SK-N-SH (cell line): Measurements from ENCODE around the gene CD320. TPM values are rescaled to one million over a fixed set of nuclear protein-coding genes. Genes with fewer than 3 reads are reported as not detected.

Experiments used
- CTCF ChIA-PET: fragments of 300-600, 350-600 bp; formaldehyde crosslinking; extraction: SDS; loops from one replicate; lab custom pipeline; 2021; lab: Yijun Ruan, JAX
- POLR2A ChIA-PET: fragments of 350-600 bp; sonication (Branson Sonifier 250); formaldehyde crosslinking; extraction: SDS; loops from one replicate; lab custom pipeline; 2020; ENCODE audit warnings: antibody characterized with exemption, inconsistent platforms; lab: Yijun Ruan, JAX
- DNase-seq: peaks from one replicate; pipeline ENCODE4 v3.0.0; 2012
- H2AFZ ChIP-seq: fragments of 200-600 bp; sonication (generic); 2 replicates; pipeline ENCODE4 v1.8.1; 2016; ENCODE audit warnings: antibody characterized with exemption, mild to moderate bottlenecking, low read depth
- H3F3A ChIP-seq: fragments of 200-600 bp; sonication (generic); replicated peaks from 2 replicates; pipeline ENCODE3; 2016; ENCODE audit warnings: antibody characterized with exemption, mild to moderate bottlenecking; ENCODE audit not compliant: insufficient read depth
- H3K27ac ChIP-seq, 2 experiments: fragments of 200-500 bp in 1 of 2; fragments of 200-600 bp in 1 of 2; sonication (Bioruptor generic) in 1 of 2; sonication (generic), shearing (Covaris generic) in 1 of 2; 2 replicates each; pipeline versions ENCODE4 v1.5.1 to v1.6.1; 2014 to 2016; ENCODE audit warnings: low read depth in 2 of 2, inconsistent platforms in 1 of 2, low read length in 1 of 2, mild to moderate bottlenecking in 1 of 2, mixed read lengths in 1 of 2
- H3K27me3 ChIP-seq: fragments of 200-600 bp; sonication (generic), shearing (Covaris generic); 2 replicates; pipeline ENCODE4 v1.6.1; 2016; ENCODE audit warnings: mixed run types; ENCODE audit not compliant: insufficient read depth
- H3K36me3 ChIP-seq, 2 experiments: fragments of 200-500 bp in 1 of 2; fragments of 200-600 bp in 1 of 2; sonication (Bioruptor generic) in 1 of 2; sonication (generic) in 1 of 2; replicated peaks in 1 of 2; 2 replicates each; pipeline versions ENCODE3 to v1.5.1; 2014 to 2016; ENCODE audit warnings: low read length in 1 of 2, mild to moderate bottlenecking in 1 of 2; ENCODE audit not compliant: insufficient read depth in 2 of 2, control insufficient read depth in 1 of 2
- H3K4me1 ChIP-seq, 2 experiments: fragments of 200-500 bp in 1 of 2; fragments of 200-600 bp in 1 of 2; sonication (Bioruptor generic) in 1 of 2; sonication (generic), shearing (Covaris generic) in 1 of 2; 2 replicates each; pipeline versions ENCODE4 v1.5.1 to v1.6.1; 2014 to 2016; ENCODE audit warnings: low read depth in 1 of 2, low read length in 1 of 2, mixed run types in 1 of 2; ENCODE audit not compliant: insufficient read depth in 2 of 2, control insufficient read depth in 1 of 2
- H3K4me2 ChIP-seq: fragments of 200-600 bp; sonication (generic), shearing (Covaris generic); 2 replicates; pipeline ENCODE4 v1.6.1; 2017; ENCODE audit warnings: mixed run types
- H3K4me3 ChIP-seq, 2 experiments: fragments of 200-500 bp in 1 of 2; fragments of 200-600 bp in 1 of 2; sonication (Bioruptor generic) in 1 of 2; sonication (generic), shearing (Covaris generic) in 1 of 2; 2 replicates each; pipeline versions ENCODE4 v1.5.1 to v1.8.1; 2014 to 2016; ENCODE audit warnings: low read depth in 2 of 2, inconsistent platforms in 1 of 2, low read length in 1 of 2, mild to moderate bottlenecking in 1 of 2, mixed read lengths in 1 of 2, moderate library complexity in 1 of 2
- H3K79me2 ChIP-seq: fragments of 200-600 bp; sonication (generic); 2 replicates; pipeline ENCODE4 v1.8.1; 2017; ENCODE audit warnings: mild to moderate bottlenecking; ENCODE audit not compliant: insufficient read depth
- H3K9ac ChIP-seq: fragments of 200-600 bp; sonication (generic); 2 replicates; pipeline ENCODE4 v1.6.1; 2017; ENCODE audit warnings: mixed run types
- H3K9me2 ChIP-seq: fragments of 200-600 bp; sonication (generic); 2 replicates; pipeline ENCODE4 v1.6.1; 2017; ENCODE audit warnings: mixed run types
- H3K9me3 ChIP-seq: fragments of 200-600 bp; sonication (generic); 2 replicates; pipeline ENCODE4 v1.6.1; 2017; ENCODE audit warnings: mixed run types, mild to moderate bottlenecking, moderate library complexity
- H4K20me1 ChIP-seq: fragments of 200-600 bp; sonication (generic); 2 replicates; pipeline ENCODE4 v1.6.1; 2017; ENCODE audit warnings: mild to moderate bottlenecking, mixed run types; ENCODE audit not compliant: insufficient read depth
- ELF1 ChIP-seq: IDR thresholded peaks from 2 replicates; pipeline ENCODE4 v1.4.0; 2012
- EZH2phosphoT487 ChIP-seq: fragments of 200-600 bp; sonication (generic); IDR thresholded peaks from 2 replicates; pipeline ENCODE4 v1.6.1; 2017; ENCODE audit warnings: low read depth, mixed run types, mild to moderate bottlenecking, antibody characterized with exemption, moderate library complexity, borderline replicate concordance
- FOXM1 ChIP-seq: IDR thresholded peaks from 2 replicates; pipeline ENCODE4 v1.4.0; 2012; ENCODE audit warnings: low read depth, mild to moderate bottlenecking
- MAX ChIP-seq: IDR thresholded peaks from 2 replicates; pipeline ENCODE4 v1.4.0; 2012; ENCODE audit warnings: low read depth
- NFIC ChIP-seq: IDR thresholded peaks from 2 replicates; pipeline ENCODE4 v1.4.0; 2012; ENCODE audit warnings: borderline replicate concordance
- POLR2AphosphoS5 ChIP-seq: IDR thresholded peaks from 2 replicates; pipeline ENCODE4 v1.6.1; 2012; ENCODE audit warnings: low read depth, low read length
- RAD21 ChIP-seq: IDR thresholded peaks from 2 replicates; pipeline ENCODE4 v1.6.1; 2012; ENCODE audit warnings: mild to moderate bottlenecking, low read length
- RCOR1 ChIP-seq: fragments of 150-350 bp; IDR thresholded peaks from 2 replicates; pipeline ENCODE4 v1.6.1; 2017; ENCODE audit warnings: antibody characterized with exemption, low read length
- RFX5 ChIP-seq: IDR thresholded peaks from 2 replicates; pipeline ENCODE4 v1.6.1; 2012; ENCODE audit warnings: mild to moderate bottlenecking, improper control_type of control experiment, low read length
- SMC3 ChIP-seq: IDR thresholded peaks from 2 replicates; pipeline ENCODE4 v1.6.1; 2012; ENCODE audit warnings: low read depth, low read length, improper control_type of control experiment
- TEAD4 ChIP-seq: IDR thresholded peaks from 2 replicates; pipeline ENCODE4 v1.4.0; 2012; ENCODE audit warnings: mild to moderate bottlenecking, borderline replicate concordance; ENCODE audit not compliant: insufficient read depth
- YY1 ChIP-seq: IDR thresholded peaks from 2 replicates; pipeline ENCODE4 v1.4.0; 2012; ENCODE audit warnings: low read depth, mild to moderate bottlenecking
- WGBS: methylation state at CpG from one replicate; pipeline ENCODE4 v1.1.6; 2017; ENCODE audit warnings: low lambda C conversion rate; 5-methylcytosine and 5-hydroxymethylcytosine counted together
- polyA plus RNA-seq, 3 experiments: library from polyadenylated mRNA; depleted of rRNA; stranded (reverse); fragments of >200 nt; gene quantifications; 2 replicates each; pipeline ENCODE4 v1.2.3, GENCODE V29; 2012
- TF ChIP-seq, protein P1 (sequence below): fragments of 200-600 bp; sonication (generic); IDR thresholded peaks from 2 replicates; pipeline ENCODE4 v1.6.1; 2017; ENCODE audit warnings: antibody characterized with exemption, mild to moderate bottlenecking, moderate library complexity
- TF ChIP-seq, protein P2 (sequence below): fragments of 150-350 bp; IDR thresholded peaks from 2 replicates; pipeline ENCODE4 v1.6.1; 2016; ENCODE audit warnings: mild to moderate bottlenecking, low read depth, low read length

CD320 gene
- polyA plus RNA-seq, 1 of the 3 experiments (the other 2 are of a cell fraction) = 129 TPM

- Histone ChIP-seq H3K4me1 (no peaks in the 10 kb centered on the region; a peak in 1 of 4 replicates), H3K27ac (no peak overlapping the region), H3F3A (peaks cover 3% of the 10 kb centered on the region), H4K20me1 (no peaks in the 10 kb centered on the region), H3K79me2 (no peaks in the 10 kb centered on the region), H3K9ac (no peak overlapping the region), H2AFZ (no peak overlapping the region), H3K4me2 (no peak overlapping the region), H3K9me2 (no peaks in the 10 kb centered on the region), H3K27me3 (peaks cover 27% of the 10 kb centered on the region), H3K4me3 (no peak overlapping the region), H3K9me3 (no peaks in the 10 kb centered on the region), H3K36me3 (no peaks in the 10 kb centered on the region)
- TF ChIP-seq NFIC = no peak
- no peak for TF ChIP-seq FOXM1
- TF ChIP-seq, protein P1, sequence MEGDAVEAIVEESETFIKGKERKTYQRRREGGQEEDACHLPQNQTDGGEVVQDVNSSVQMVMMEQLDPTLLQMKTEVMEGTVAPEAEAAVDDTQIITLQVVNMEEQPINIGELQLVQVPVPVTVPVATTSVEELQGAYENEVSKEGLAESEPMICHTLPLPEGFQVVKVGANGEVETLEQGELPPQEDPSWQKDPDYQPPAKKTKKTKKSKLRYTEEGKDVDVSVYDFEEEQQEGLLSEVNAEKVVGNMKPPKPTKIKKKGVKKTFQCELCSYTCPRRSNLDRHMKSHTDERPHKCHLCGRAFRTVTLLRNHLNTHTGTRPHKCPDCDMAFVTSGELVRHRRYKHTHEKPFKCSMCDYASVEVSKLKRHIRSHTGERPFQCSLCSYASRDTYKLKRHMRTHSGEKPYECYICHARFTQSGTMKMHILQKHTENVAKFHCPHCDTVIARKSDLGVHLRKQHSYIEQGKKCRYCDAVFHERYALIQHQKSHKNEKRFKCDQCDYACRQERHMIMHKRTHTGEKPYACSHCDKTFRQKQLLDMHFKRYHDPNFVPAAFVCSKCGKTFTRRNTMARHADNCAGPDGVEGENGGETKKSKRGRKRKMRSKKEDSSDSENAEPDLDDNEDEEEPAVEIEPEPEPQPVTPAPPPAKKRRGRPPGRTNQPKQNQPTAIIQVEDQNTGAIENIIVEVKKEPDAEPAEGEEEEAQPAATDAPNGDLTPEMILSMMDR = peak; percentile 25
- ChIA-PET CTCF (interaction anchor here (1.0 to 6.5 kb wide), 6 partner anchors 10 to 77 kb away, joined by 3 to 61 read pairs (median 5); partner anchors contain the start of gene MARCHF2), POLR2A (interaction anchor here (0.6 kb wide), 1 partner anchor 15 kb away, joined by 5 read pairs; no protein-coding TSS in a partner anchor)
- peak; percentile 65 for DNase-seq
- WGBS = 33% methylated on average over 15 of the region's 15 CpGs
These were observed 32.4 kb upstream of the CD320 start for GRCh38 chr19:8340341-8341096.

DNA sequence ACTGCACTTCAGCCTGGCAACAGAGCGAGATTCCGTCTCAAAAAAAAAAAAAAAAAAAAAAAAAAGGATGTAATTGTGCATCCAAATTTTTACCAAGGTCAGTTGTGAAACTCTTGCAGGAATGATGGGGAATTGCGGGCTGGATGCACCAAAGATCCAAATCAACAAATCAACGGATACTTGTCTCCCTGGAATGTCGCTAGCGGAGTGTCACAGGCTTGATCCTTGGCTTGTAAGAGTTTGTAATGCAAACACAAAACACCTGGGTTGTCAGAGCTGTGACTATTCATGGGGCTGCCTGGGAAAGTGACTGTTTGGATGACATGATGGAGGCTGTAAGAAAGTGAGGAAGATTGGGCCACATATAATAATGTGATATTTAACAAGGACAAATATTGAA lies 30.7 kb upstream of the CD320 start:
- no peak for DNase-seq
- Histone ChIP-seq H2AFZ (no peak overlapping the region), H3K27me3 (peaks cover 37% of the 10 kb centered on the region), H3K4me2 (no peak overlapping the region), H3K36me3 (no peaks in the 10 kb centered on the region), H3K79me2 (no peaks in the 10 kb centered on the region), H3F3A (peaks cover under 1% of the 10 kb centered on the region), H3K9ac (no peak overlapping the region), H3K27ac (no peak overlapping the region), H4K20me1 (no peaks in the 10 kb centered on the region), H3K4me1 (no peaks in the 10 kb centered on the region; a peak in 1 of 4 replicates), H3K4me3 (no peak overlapping the region), H3K9me3 (no peaks in the 10 kb centered on the region), H3K9me2 (no peaks in the 10 kb centered on the region)
- WGBS = 37% methylated on average over 6 of the region's 6 CpGs
- POLR2A ChIA-PET = no interaction called here
- CTCF ChIA-PET = interaction anchor here (6.5 kb wide), 1 partner anchor 15 kb away, joined by 61 read pairs; no protein-coding TSS in a partner anchor
- no peak for TF ChIP-seq RCOR1
- TF ChIP-seq EZH2phosphoT487 = no peak
- no peak for TF ChIP-seq YY1
- TF ChIP-seq ELF1 = no peak
- no peak for TF ChIP-seq SMC3
- no peak for TF ChIP-seq RAD21
- TF ChIP-seq, protein P1 = no peak
- TF ChIP-seq MAX = no peak
- TF ChIP-seq POLR2AphosphoS5 = no peak
- no peak for TF ChIP-seq RFX5
- no peak for TF ChIP-seq TEAD4
- TF ChIP-seq, protein P2, sequence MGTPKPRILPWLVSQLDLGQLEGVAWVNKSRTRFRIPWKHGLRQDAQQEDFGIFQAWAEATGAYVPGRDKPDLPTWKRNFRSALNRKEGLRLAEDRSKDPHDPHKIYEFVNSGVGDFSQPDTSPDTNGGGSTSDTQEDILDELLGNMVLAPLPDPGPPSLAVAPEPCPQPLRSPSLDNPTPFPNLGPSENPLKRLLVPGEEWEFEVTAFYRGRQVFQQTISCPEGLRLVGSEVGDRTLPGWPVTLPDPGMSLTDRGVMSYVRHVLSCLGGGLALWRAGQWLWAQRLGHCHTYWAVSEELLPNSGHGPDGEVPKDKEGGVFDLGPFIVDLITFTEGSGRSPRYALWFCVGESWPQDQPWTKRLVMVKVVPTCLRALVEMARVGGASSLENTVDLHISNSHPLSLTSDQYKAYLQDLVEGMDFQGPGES = no peak
